HepG2 (cell line): ENCODE data around the gene SMIM20.

Source experiments
- GZF1 ChIP-seq: sonication (generic); formaldehyde crosslinking; IDR thresholded peaks from 2 replicates; pipeline ENCODE4 v1.5.1; 2020; ENCODE audit warnings: mild to moderate bottlenecking, missing genetic modification reagents
- RBFOX2 ChIP-seq: fragments of 200-400 bp; formaldehyde crosslinking; IDR thresholded peaks from 2 replicates; pipeline ENCODE4 v1.6.1; 2017; ENCODE audit warnings: low read depth, mild to moderate bottlenecking, low read length
- RFX5 ChIP-seq: IDR thresholded peaks from 2 replicates; pipeline ENCODE4 v1.6.1; 2011; ENCODE audit warnings: low read depth, low read length, improper control_type of control experiment
- ZNF44 ChIP-seq: sonication (generic); formaldehyde crosslinking; IDR thresholded peaks from 2 replicates; pipeline ENCODE4 v1.5.1; 2020; ENCODE audit warnings: mild to moderate bottlenecking, missing genetic modification reagents
- ZNF510 ChIP-seq: sonication (generic); formaldehyde crosslinking; IDR thresholded peaks from 2 replicates; pipeline ENCODE4 v1.4.0; 2020; ENCODE audit warnings: low read depth, mild to moderate bottlenecking, missing genetic modification reagents
- TF ChIP-seq, protein P1 (sequence below): sonication (generic); formaldehyde crosslinking; IDR thresholded peaks from 2 replicates; pipeline ENCODE4 v1.4.0; 2020; ENCODE audit warnings: missing genetic modification reagents

DNA sequence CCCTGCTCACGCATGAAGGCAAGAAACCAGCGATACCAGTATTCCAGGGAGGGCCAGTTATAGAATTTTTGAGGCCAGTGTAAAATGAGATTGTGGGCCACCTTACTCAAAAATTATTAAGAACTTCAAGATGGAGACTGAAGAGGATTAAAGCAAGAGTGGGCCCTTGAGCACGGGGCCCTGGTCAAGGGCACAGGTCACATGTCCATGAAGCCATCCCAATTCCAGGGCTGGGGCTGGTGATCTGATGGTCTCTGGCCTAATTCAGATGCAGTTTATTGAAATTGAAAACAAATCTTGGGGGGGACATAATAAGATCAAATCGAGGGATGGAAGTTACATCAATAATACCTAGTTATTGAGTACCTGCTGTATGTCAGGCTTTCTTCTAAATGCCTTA is 58.3 kb downstream of the SMIM20 start:
- no peak for TF ChIP-seq RFX5
- TF ChIP-seq, protein P1, sequence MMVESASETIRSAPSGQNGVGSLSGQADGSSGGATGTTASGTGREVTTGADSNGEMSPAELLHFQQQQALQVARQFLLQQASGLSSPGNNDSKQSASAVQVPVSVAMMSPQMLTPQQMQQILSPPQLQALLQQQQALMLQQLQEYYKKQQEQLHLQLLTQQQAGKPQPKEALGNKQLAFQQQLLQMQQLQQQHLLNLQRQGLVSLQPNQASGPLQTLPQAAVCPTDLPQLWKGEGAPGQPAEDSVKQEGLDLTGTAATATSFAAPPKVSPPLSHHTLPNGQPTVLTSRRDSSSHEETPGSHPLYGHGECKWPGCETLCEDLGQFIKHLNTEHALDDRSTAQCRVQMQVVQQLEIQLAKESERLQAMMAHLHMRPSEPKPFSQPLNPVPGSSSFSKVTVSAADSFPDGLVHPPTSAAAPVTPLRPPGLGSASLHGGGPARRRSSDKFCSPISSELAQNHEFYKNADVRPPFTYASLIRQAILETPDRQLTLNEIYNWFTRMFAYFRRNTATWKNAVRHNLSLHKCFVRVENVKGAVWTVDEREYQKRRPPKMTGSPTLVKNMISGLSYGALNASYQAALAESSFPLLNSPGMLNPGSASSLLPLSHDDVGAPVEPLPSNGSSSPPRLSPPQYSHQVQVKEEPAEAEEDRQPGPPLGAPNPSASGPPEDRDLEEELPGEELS (CRISPR knock-in tag): no peak
- TF ChIP-seq ZNF510 (CRISPR knock-in tag): no peak
- TF ChIP-seq RBFOX2: no peak
- no peak for TF ChIP-seq ZNF44 (CRISPR knock-in tag)
- no peak for TF ChIP-seq GZF1
